Hepatocyte (in vitro differentiated cells): Measurements from ENCODE around the gene PLEKHD1. TPM values are rescaled to one million over a fixed set of nuclear protein-coding genes. Genes with fewer than 3 reads are reported as not detected.
A peak's percentile ranks its signal among the peaks of the same experiment; 100 is the strongest.

Source experiments
- DNase-seq: peaks from one replicate; pipeline ENCODE4 v3.0.0-alpha.2; 2016; ENCODE audit warnings: low spot score
- H2AFZ ChIP-seq: fragments of 200-600 bp; sonication (generic); 2 replicates; pipeline ENCODE4 v1.6.0; 2016; ENCODE audit warnings: antibody characterized with exemption, mild to moderate bottlenecking
- H3K27ac ChIP-seq: fragments of 200-600 bp; sonication (generic); 2 replicates; pipeline ENCODE4 v1.5.1; 2016; ENCODE audit warnings: mild to moderate bottlenecking
- H3K27me3 ChIP-seq: fragments of 200-600 bp; sonication (generic); 2 replicates; pipeline ENCODE4 v1.6.1; 2016
- H3K36me3 ChIP-seq: fragments of 200-600 bp; sonication (generic); replicated peaks from 2 replicates; pipeline ENCODE4 v1.5.1; 2016; ENCODE audit warnings: low read depth; ENCODE audit not compliant: insufficient read depth
- H3K4me1 ChIP-seq: fragments of 200-600 bp; sonication (generic); 2 replicates; pipeline ENCODE4 v1.5.1; 2016; ENCODE audit warnings: mild to moderate bottlenecking, moderate library complexity; ENCODE audit not compliant: insufficient read depth
- H3K4me2 ChIP-seq: fragments of 200-600 bp; sonication (generic); 2 replicates; pipeline ENCODE4 v1.6.0; 2016
- H3K4me3 ChIP-seq: fragments of 200-600 bp; sonication (generic); 2 replicates; pipeline ENCODE4 v1.5.1; 2016; ENCODE audit warnings: mild to moderate bottlenecking
- H3K79me2 ChIP-seq: fragments of 200-600 bp; sonication (generic); 2 replicates; pipeline ENCODE4 v1.6.0; 2017; ENCODE audit warnings: mild to moderate bottlenecking
- H3K9me2 ChIP-seq: fragments of 200-600 bp; sonication (generic); replicated peaks from 2 replicates; pipeline ENCODE4 v1.6.0; 2017; ENCODE audit warnings: mild to moderate bottlenecking; ENCODE audit not compliant: insufficient read depth
- H3K9me3 ChIP-seq: fragments of 200-600 bp; sonication (generic); 2 replicates; pipeline ENCODE4 v1.5.1; 2016; ENCODE audit warnings: low read depth, mild to moderate bottlenecking
- H4K20me1 ChIP-seq: fragments of 200-600 bp; sonication (generic); 2 replicates; pipeline ENCODE4 v1.6.0; 2016; ENCODE audit warnings: mild to moderate bottlenecking; ENCODE audit not compliant: insufficient read depth, poor library complexity, severe bottlenecking
- CTCF ChIP-seq: fragments of 200-600 bp; sonication (generic); IDR thresholded peaks from 2 replicates; pipeline ENCODE4 v1.5.1; 2016; ENCODE audit warnings: antibody characterized with exemption, mild to moderate bottlenecking; ENCODE audit not compliant: poor library complexity
- EZH2 ChIP-seq: fragments of 200-600 bp; sonication (generic); IDR thresholded peaks from 2 replicates; pipeline ENCODE4 v1.6.1; 2016; ENCODE audit warnings: antibody characterized with exemption, mild to moderate bottlenecking, borderline replicate concordance
- EZH2phosphoT487 ChIP-seq: fragments of 200-600 bp; sonication (generic); IDR thresholded peaks from one replicate; pipeline ENCODE4 v1.6.1; 2018; ENCODE audit warnings: antibody characterized with exemption, mild to moderate bottlenecking, low read depth, moderate library complexity; ENCODE audit not compliant: unreplicated experiment, severe bottlenecking
- WGBS: methylation state at CpG from one replicate; pipeline ENCODE4 v1.1.6; 2016; ENCODE audit warnings: low lambda C conversion rate; ENCODE audit errors: missing lambda C conversion rate; 5-methylcytosine and 5-hydroxymethylcytosine counted together
- polyA plus RNA-seq: library from polyadenylated mRNA; unstranded; fragments of >200 nt; fragmentation: Nextera tagmentation; extraction: Ambion mirVana; gene quantifications from 2 replicates; pipeline ENCODE4 v1.2.1, GENCODE V29; 2016
- total RNA-seq: library from RNA; depleted of rRNA; stranded (reverse); fragments of >200 nt; gene quantifications from 2 replicates; pipeline ENCODE4 v1.2.3, GENCODE V29; 2014

The PLEKHD1 gene
- total and polyA plus RNA-seq, 2 experiments from 2014 or later, result not detected

GRCh38 chr14:69531135-69531534, 46.6 kb downstream of the PLEKHD1 start:
- 82% methylated on average over 3 of the region's 3 CpGs for WGBS

DNA sequence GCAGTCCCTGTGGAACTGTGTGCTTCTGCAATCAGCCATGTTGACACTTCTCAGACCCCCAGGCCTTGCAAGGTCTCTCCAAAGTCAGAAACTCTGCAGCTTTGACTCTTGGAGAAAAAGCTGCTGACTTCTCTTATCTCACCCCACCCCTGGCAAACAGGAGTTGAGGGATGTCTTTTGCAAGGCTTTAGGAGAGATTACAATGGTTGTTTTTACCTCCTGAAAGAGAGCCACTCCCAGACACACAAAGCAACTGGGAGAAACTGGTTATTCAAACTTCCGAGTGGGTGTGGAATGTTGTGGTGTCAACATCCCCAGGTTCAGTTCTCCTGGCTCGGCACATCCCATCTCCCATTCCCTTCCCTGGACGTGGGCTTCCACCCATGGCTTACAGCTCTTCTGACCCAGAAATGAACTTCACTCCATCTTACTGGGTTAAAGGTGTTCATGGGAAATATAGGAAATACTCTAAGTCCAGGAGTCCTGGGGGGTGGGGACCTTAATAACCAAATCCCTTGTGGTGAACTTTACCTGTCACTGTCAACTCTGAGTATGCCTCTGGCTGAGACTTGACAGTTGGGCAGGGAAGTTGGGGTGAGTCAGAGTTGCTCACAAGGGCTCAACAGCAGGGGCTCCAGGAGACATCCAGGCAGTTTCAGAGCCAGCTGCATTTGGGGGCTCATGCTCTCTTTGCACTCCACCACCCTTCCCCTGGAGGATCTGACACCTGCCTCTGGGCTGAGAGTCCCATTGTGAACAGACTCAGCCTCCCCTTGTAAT, 48.2 kb downstream of the PLEKHD1 start:
- Histone ChIP-seq H3K79me2 (no peaks in the 10 kb centered on the region), H2AFZ (no peak overlapping the region), H3K27ac (peak overlapping the region; percentile 35), H3K4me3 (no peak overlapping the region), H3K4me1 (no peaks in the 10 kb centered on the region), H3K9me2 (no peaks in the 10 kb centered on the region), H4K20me1 (no peaks in the 10 kb centered on the region), H3K36me3 (no peaks in the 10 kb centered on the region), H3K4me2 (no peak overlapping the region), H3K9me3 (no peaks in the 10 kb centered on the region), H3K27me3 (peaks cover 3% of the 10 kb centered on the region)
- WGBS, result 15% methylated on average over 3 of the region's 3 CpGs
- DNase-seq, result peak; percentile 18
- TF ChIP-seq EZH2 (no peak), EZH2phosphoT487 (no peak), CTCF (no peak)

More at GRCh38 chr14:69531135-69531534, 46.6 kb downstream of the PLEKHD1 start:
- H2AFZ ChIP-seq, result no peak overlapping the region
- H3K4me2 ChIP-seq, result no peak overlapping the region
- no peaks in the 10 kb centered on the region for H3K36me3 ChIP-seq
- no peak for DNase-seq
- H3K27ac ChIP-seq, result no peak overlapping the region
- H3K9me2 ChIP-seq, result no peaks in the 10 kb centered on the region
- TF ChIP-seq CTCF (no peak), EZH2phosphoT487 (no peak), EZH2 (no peak)
- no peak overlapping the region for H3K4me3 ChIP-seq
- H4K20me1 ChIP-seq, result no peaks in the 10 kb centered on the region
- no peaks in the 10 kb centered on the region for H3K4me1 ChIP-seq
- H3K27me3 ChIP-seq, result peaks cover 3% of the 10 kb centered on the region
- H3K79me2 ChIP-seq, result no peaks in the 10 kb centered on the region
- no peaks in the 10 kb centered on the region for H3K9me3 ChIP-seq

DNA sequence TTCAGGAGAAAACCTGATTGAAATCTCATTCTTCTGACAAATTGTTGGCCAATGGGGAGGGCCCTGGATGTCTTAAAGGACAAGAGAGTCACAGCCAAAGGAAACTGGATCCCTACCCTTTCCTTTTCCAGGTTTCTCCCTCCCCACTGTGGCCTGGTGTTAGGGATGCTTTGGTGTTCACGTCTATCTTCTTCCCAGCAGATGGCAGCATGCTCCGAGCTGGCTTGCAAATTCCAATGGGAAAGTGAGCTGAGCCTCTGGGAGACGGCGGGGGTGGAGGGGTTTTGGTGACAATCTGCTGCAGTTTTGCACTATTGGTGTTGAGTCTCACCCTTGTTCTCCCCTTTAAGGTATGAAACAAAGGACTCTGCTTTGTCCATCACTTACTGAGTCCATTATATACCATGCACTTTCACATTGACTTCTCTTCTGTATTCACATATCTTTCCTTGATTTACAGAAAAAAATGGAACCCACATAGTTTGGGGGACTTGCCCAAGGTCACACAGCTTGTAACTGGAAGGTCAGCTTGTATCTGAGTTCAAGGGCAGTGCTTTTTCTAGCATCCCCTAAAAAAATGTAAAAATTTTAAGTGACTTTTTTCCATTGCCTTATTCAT, 50.8 kb downstream of the PLEKHD1 start:
- Histone ChIP-seq H3K4me2 (no peak overlapping the region), H2AFZ (no peak overlapping the region), H3K4me3 (no peak overlapping the region), H3K9me3 (no peaks in the 10 kb centered on the region), H3K27me3 (peaks cover 3% of the 10 kb centered on the region), H3K4me1 (no peaks in the 10 kb centered on the region), H3K9me2 (no peaks in the 10 kb centered on the region), H4K20me1 (no peaks in the 10 kb centered on the region), H3K36me3 (no peaks in the 10 kb centered on the region), H3K27ac (no peak overlapping the region), H3K79me2 (no peaks in the 10 kb centered on the region)
- DNase-seq, result peak; percentile 72
- WGBS, result 0% methylated on average over 4 of the region's 4 CpGs
- no peak for TF ChIP-seq EZH2phosphoT487
- TF ChIP-seq EZH2, result no peak
- peak; percentile 79 for TF ChIP-seq CTCF
